COLO829 (cell line): ENCODE measurements around the gene COL28A1.
"Not testable (repeated sequence)": the region's sequence is repeated elsewhere in the genome, so short reads cannot be mapped to it uniquely, and the experiment has no call there.

Experiments
- DNase-seq: peaks from one replicate; pipeline ENCODE4 v3.0.0; 2012; ENCODE audit warnings: low spot score

Gene COL28A1

DNA sequence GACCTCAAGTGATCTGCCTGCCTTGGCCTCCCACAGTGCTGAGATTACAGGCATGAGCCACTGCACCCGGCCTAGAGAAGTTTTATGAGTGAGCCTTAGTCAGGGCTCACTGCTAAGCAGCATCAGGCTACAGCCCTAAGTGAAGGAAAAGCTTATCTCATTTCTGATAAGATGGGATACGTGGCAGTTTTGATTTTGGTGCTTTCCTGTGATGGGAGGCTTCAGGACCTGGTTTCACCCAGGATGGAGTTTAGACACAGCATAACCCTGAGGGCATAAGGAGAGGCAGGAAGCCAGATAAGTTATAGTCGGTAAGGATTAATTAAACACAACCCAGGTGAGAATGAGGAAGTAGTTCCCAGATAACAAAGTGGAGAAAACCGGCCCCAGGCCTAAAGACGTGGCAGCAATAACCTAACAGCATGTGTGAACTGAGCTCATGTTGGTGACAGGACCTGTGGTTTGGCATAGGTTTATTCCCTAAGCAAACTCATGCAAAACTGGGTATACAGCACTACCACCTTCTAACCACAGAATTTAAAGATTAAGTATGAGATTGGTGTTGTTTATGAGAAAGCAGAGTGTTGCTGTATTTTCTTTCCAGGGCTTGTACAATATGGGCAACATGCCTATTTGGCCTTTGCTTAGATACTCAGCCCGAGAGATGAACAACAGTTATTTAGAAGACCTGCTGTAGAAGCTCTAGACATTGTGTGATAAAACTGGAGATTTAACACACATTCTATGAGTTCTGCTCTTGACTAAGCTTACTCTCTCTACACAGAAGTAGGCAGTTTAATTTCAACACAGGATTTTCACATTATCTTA lies 119.4 kb downstream of the COL28A1 start:
- DNase-seq = no peak

- no peak for DNase-seq
Observed at GRCh38 chr7:7414791-7415603, 120.7 kb downstream of the COL28A1 start.

DNA sequence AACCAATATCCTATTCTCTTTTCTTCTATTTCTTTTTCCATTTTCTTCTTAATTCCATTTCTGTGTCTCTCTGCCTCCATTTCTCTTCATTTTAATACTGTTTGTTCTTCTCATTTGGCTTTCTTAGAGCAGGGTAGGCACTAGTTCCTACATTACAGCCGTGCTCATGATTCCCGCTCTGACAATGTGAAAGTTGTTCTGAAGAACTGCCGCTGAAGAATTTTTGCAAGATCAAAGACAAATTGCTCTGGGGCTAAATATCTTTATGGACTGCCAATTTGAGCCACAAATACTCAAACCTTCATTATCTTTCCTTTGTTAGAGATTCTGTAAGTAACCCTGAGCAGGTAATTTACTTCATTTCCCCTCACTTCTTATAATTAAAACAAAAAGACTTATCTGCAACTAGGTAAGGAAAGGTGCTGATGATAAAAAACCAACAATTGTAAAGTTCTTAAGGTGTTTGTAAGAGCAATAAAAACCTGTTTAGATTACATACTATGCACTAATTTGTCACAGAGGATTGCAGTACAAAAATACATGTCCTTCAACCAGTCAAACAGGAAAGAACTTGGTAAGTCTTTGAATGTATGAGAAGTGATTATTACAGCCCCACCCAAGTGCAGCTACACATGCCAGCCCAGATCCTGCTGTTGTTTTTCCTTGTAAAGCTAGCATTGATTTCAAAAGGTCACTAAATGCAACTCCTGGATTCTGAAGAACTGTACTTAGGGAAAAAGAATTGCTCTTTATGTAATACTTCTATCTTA lies 127.5 kb downstream of the COL28A1 start:
- DNase-seq = no peak

DNA sequence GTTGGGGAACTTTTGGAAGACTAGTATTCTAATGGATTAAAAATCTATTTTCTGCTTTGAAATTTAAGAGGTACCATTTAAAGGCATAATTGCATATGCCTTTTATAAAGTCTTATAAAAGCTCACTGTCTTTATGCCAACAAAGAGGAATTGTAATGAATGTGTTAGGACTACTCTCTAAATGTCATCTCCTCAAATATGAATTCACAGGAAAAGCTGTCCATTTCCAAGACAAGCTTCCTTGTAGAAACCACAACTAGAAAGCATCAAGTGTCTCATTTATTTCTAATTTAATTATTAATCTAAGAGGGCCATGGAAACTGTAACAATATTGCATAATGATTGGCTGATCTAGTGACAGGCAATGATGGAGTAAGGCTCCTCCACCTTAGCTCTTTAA lies 130.2 kb downstream of the COL28A1 start:
- no peak for DNase-seq

DNA sequence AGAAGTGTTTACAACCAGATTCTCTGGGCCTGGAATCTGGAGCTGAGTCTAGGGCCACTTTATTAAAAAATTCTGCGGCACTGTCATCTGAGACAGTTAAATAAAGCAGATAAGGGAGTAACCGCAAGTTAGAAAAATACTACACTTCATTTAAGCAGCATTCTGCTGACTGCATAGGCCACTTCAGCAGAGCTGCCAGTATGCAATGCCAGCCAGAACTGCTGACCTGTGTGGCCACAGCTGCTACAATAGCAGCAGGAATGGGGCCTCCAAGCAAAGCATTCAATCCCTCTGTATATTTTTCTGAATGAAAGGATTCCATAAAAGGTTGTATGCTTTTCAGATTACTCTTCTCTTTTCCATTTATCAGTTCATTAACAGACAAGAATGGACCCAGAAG lies 136.0 kb downstream of the COL28A1 start:
- DNase-seq = no peak

- no peak for DNase-seq
Observed at GRCh38 chr7:7395785-7396184, 139.9 kb downstream of the COL28A1 start.

- DNase-seq = not testable (repeated sequence)
Observed at GRCh38 chr7:7388164-7388563, 147.5 kb downstream of the COL28A1 start.

DNA sequence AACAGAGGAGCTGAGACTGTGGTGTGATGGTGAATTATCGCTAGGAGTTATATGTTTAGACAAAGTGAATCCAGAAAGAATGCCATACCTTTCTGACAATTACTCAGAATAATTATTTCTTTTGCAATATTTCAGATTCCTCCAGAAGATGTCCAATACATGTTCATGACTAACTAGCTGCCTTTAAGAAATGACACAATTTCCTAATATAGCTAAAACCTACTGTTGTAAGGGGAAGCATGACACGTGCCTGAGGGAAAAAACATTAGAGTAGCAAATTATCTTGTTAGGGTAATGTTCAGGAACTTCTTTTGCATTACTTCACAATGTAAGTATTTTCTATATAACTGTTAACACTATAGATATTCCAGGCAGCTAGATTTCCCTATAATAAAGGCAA lies 150.3 kb downstream of the COL28A1 start:
- no peak for DNase-seq

- no peak for DNase-seq
Observed at GRCh38 chr7:7384228-7384627, 151.4 kb downstream of the COL28A1 start.

GRCh38 chr7:7375538-7375937 lies 160.1 kb downstream of the COL28A1 start:
- no peak for DNase-seq

DNA sequence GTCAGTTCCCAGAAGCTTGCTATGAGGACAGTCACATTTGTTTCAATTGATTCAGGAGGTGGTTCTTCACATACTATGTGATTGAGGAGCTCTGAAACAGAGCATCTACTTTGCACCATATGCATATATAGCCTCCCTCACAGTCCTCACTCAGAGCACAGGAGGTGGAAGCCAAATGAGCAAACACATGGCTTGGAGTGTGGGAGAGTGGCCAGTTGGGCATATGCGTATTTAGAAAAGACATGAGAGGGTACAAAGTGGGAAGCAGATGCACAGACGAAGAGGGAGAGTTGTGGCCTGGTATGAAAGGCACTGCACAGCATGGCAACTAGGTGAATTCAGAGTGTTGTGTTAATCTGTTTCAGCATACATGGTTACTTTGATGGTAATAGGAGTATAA lies 165.6 kb downstream of the COL28A1 start:
- DNase-seq = no peak

- DNase-seq = no peak
Observed at GRCh38 chr7:7369134-7369533, 166.5 kb downstream of the COL28A1 start.

- DNase-seq = no peak
Observed at GRCh38 chr7:7354674-7355073, 181.0 kb downstream of the COL28A1 start.

- no peak for DNase-seq
Observed at GRCh38 chr7:7352845-7353244, 182.8 kb downstream of the COL28A1 start.

GRCh38 chr7:7351832-7352231 lies 183.8 kb downstream of the COL28A1 start:
- no peak for DNase-seq

GRCh38 chr7:7351156-7351555 lies 184.5 kb downstream of the COL28A1 start:
- DNase-seq = no peak

DNA sequence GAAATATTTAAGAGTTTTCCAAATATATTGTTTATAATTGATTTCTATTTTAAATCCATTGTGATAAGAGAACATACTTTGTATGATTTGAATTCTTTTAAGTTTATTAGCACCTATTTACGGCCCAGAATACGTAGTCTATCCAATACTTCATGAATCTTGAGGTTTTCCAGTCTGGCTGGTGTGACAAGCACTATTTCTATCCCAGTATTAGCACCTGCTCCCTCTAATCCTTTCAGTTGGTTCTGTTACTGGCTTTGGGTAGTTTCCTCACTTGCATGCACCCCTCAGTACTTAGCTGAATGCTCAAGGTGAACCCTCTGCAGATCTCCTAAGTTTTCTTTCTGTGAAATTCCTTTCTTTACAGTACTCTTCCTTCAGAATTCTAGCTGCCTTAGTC lies 186.5 kb downstream of the COL28A1 start:
- no peak for DNase-seq

DNA sequence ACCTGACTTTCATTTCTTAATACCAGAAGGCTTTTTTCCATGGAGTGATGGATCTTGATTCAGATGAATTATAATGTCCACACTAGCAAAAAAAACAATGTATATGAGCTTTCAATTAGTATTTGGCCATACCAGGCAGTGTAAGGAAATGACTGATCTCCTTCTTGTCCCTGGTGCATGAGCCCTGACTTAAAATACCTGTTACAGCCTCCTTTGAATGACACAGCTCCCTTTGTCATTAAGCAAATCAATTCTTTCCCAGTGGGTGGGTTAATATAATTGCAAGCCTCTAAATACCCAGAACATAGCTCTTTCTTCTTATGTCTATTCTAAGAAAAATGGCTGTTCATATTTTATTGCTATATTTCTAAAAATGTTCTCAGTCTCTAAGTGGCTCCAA lies 188.6 kb downstream of the COL28A1 start:
- no peak for DNase-seq

- DNase-seq = no peak
Observed at GRCh38 chr7:7344583-7344982, 191.1 kb downstream of the COL28A1 start.

DNA sequence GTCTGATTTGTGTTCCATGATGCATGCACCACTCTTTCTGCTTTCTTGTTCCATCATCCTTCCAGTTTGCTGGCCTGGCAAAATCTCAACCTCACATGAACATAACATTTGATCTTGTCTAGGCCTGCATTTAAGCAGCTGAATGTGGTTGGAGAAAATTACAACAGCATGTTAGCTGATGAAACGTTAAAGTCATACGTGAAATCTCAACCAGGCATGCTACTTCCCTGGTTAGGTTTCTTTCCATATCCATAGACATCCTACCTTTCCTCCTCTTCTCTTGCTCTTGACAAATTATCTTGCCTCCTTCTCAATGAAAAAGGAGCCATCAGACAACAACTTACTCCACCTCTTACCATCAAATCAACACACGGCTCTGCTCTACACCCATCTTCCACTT lies 199.8 kb downstream of the COL28A1 start:
- no peak for DNase-seq

DNA sequence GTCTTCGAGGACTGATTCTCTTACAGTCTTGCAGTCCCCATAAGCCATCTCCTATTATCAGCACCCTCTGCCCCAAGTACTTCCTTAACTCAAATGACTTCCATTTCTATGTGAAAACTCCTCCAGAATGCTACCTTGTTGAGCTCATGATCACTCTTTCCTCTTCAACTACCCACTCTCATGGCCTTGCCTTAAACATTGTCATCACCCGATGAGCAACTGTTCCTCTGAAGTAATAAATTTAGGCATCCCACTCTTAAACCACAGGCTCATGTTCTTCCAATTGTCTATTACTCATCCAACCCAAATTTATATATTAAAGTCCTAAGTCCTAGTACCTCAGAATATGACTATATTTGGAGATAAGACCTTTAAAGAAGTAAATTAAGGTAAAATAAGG lies 200.5 kb downstream of the COL28A1 start:
- no peak for DNase-seq

DNA sequence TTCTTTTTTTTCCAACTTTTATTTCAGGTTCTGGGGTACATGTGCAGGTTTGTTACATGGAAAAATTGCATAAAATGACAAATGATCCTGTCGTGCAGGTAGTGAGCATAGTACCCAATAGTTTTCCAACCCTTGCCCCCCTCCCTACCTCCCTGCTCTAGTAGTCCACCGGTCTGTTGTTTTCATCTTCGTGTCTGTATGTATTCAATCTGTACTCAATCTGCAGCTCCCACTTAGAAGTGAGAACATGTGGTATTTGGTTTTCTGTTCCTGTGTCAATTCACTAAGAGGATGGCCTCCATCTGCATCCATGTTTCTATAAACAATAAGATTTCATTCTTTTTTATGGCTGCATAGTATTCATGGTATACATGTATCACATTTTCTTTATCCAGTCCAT lies 202.1 kb downstream of the COL28A1 start:
- DNase-seq = no peak

DNA sequence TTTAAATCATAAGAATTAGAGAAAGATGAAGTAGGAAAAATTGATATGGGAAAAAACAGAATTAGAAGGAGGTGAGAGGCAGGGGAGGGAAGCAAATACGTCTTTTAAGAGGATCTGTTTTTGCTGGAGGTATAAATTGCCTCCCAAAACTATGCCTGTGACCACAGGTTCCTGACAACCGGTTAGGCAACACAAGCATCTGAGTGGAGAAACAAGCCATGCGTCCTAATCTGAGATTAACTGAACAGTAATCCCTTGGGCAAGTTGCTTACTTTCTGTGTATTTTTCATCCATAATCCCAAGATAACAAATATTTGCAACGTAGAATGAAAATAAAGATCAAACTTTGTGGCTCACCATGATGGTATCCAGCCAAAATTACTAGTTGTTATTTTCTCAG lies 204.2 kb downstream of the COL28A1 start:
- DNase-seq = no peak
